OCI-LY1 (cell line): Measurements from ENCODE around the gene COL15A1.

Experiments used
- H2AFZ ChIP-seq: fragments of 200-600 bp; sonication (generic), shearing (Covaris generic); 2 replicates; pipeline ENCODE4 v1.6.0; 2014; ENCODE audit warnings: antibody characterized with exemption, mild to moderate bottlenecking, low read length
- H3F3A ChIP-seq: fragments of 200-600 bp; sonication (generic), shearing (Covaris generic); 2 replicates; pipeline ENCODE4 v1.6.0; 2014; ENCODE audit warnings: mild to moderate bottlenecking, antibody characterized with exemption, low read length, moderate library complexity; ENCODE audit not compliant: insufficient read depth
- H3K27ac ChIP-seq: fragments of 200-600 bp; sonication (generic); 2 replicates; pipeline ENCODE4 v1.5.1; 2014; ENCODE audit warnings: low read length, mixed run types, mild to moderate bottlenecking, low read depth; ENCODE audit not compliant: poor library complexity, severe bottlenecking
- H3K27me3 ChIP-seq: fragments of 200-600 bp; sonication (generic); 2 replicates; pipeline ENCODE4 v1.6.0; 2014; ENCODE audit warnings: antibody characterized with exemption, mild to moderate bottlenecking, low read length, moderate library complexity; ENCODE audit not compliant: insufficient read depth
- H3K36me3 ChIP-seq: fragments of 200-600 bp; sonication (generic); 2 replicates; pipeline ENCODE4 v1.6.1; 2014; ENCODE audit warnings: mild to moderate bottlenecking, antibody characterized with exemption, low read length, moderate library complexity, mixed read lengths; ENCODE audit not compliant: insufficient read depth
- H3K4me1 ChIP-seq: fragments of 200-600 bp; sonication (generic); 2 replicates; pipeline ENCODE4 v1.5.1; 2014; ENCODE audit warnings: mild to moderate bottlenecking, low read length, moderate library complexity; ENCODE audit not compliant: insufficient read depth, severe bottlenecking
- H3K4me2 ChIP-seq: fragments of 200-600 bp; sonication (generic), shearing (Covaris generic); 2 replicates; pipeline ENCODE4 v1.6.1; 2014; ENCODE audit warnings: low read length
- H3K4me3 ChIP-seq: fragments of 200-600 bp; sonication (generic); 2 replicates; pipeline ENCODE4 v1.5.1; 2014; ENCODE audit warnings: low read length, low read depth, mild to moderate bottlenecking, mixed read lengths; ENCODE audit not compliant: poor library complexity, severe bottlenecking
- H3K79me2 ChIP-seq: fragments of 200-600 bp; shearing (Covaris generic); 2 replicates; pipeline ENCODE4 v1.6.1; 2016; ENCODE audit warnings: mixed run types, low read length, mixed read lengths; ENCODE audit not compliant: insufficient read depth
- H3K9ac ChIP-seq: fragments of 200-600 bp; sonication (generic), shearing (Covaris generic); 2 replicates; pipeline ENCODE4 v1.6.1; 2014; ENCODE audit warnings: mild to moderate bottlenecking, low read length, mixed read lengths
- H3K9me2 ChIP-seq: fragments of 200-600 bp; sonication (generic), shearing (Covaris generic); 2 replicates; pipeline ENCODE4 v1.6.1; 2014; ENCODE audit warnings: low read depth, mild to moderate bottlenecking, low read length, mixed read lengths
- H3K9me3 ChIP-seq: fragments of 200-600 bp; shearing (Covaris generic); 2 replicates; pipeline ENCODE4 v1.6.1; 2014; ENCODE audit warnings: low read length, mixed read lengths
- H4K20me1 ChIP-seq: fragments of 200-600 bp; sonication (generic), shearing (Covaris generic); 2 replicates; pipeline ENCODE4 v1.6.0; 2016; ENCODE audit warnings: mild to moderate bottlenecking, low read length; ENCODE audit not compliant: insufficient read depth
- EZH2 ChIP-seq: fragments of 200-600 bp; sonication (generic), shearing (Covaris generic); IDR thresholded peaks from 2 replicates; pipeline ENCODE4 v1.8.0; 2017; ENCODE audit warnings: borderline replicate concordance, mixed run types, mild to moderate bottlenecking, antibody characterized with exemption, low read length, moderate library complexity, mixed read lengths
- TF ChIP-seq, protein P1 (sequence below): fragments of 200-600 bp; sonication (generic), shearing (Covaris generic); IDR thresholded peaks from 2 replicates; pipeline ENCODE4 v1.5.1; 2017; ENCODE audit warnings: mild to moderate bottlenecking, antibody characterized with exemption, low read length, moderate library complexity, mixed read lengths

Gene COL15A1

DNA sequence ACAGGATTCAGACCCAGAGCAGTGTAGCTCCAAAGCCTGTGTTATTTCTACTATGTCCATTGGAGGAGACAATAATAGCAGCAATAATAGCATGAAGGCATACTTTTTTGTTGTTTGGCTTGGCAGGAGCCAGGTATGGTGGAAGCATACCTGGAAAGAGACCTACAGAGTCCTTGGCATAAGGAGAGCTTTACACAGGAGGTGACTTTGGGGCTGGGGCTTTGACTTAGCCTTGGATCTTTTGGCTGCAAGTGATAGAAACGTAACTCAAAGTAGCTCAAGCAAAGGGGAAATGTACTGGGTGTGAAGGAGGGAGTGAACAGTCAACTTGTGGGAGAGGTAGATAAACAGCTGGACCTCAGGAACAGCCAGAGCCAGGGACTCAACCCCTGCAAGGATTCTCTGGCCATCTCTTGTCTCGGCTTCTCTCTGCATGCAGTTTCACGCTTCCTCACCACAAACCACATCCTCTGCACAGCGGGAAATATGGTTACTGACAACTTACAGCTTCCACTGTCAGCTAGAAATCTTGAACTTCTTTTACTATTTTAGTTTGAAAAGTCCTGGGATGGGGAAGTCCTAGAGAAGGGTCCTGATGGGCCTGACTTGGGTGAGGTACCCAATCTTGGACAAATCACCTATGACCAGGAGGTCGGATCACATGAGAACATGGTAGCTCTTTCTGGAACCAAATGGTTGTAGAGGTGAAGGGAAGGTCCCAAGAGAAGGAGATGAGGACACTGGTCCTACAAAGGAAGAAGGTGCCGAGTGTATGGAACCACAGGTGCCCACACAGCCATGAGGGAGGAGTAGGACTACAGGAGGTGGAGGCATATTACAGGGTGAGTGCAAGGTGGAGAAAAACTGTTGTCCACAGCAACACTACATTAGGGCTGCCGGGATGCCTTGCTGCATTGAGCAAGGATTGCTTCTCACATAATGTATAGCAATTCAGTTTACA lies 114.2 kb downstream of the COL15A1 start:
- Histone ChIP-seq H3K9me3 (no peaks in the 10 kb centered on the region), H4K20me1 (no peaks in the 10 kb centered on the region), H3K4me3 (no peak overlapping the region), H3K27me3 (peaks cover 3% of the 10 kb centered on the region; the same call in 1 of the 2 replicates), H3K9me2 (no peaks in the 10 kb centered on the region), H3K79me2 (no peaks in the 10 kb centered on the region), H2AFZ (no peak overlapping the region), H3K4me2 (peak overlapping the region; percentile 1; the same call in 1 of the 2 replicates), H3K9ac (no peak overlapping the region), H3F3A (no peaks in the 10 kb centered on the region), H3K4me1 (peaks cover 26% of the 10 kb centered on the region), H3K27ac (no peak overlapping the region), H3K36me3 (no peaks in the 10 kb centered on the region)
- no peak for TF ChIP-seq EZH2
- TF ChIP-seq, protein P1, sequence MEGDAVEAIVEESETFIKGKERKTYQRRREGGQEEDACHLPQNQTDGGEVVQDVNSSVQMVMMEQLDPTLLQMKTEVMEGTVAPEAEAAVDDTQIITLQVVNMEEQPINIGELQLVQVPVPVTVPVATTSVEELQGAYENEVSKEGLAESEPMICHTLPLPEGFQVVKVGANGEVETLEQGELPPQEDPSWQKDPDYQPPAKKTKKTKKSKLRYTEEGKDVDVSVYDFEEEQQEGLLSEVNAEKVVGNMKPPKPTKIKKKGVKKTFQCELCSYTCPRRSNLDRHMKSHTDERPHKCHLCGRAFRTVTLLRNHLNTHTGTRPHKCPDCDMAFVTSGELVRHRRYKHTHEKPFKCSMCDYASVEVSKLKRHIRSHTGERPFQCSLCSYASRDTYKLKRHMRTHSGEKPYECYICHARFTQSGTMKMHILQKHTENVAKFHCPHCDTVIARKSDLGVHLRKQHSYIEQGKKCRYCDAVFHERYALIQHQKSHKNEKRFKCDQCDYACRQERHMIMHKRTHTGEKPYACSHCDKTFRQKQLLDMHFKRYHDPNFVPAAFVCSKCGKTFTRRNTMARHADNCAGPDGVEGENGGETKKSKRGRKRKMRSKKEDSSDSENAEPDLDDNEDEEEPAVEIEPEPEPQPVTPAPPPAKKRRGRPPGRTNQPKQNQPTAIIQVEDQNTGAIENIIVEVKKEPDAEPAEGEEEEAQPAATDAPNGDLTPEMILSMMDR = no peak

DNA sequence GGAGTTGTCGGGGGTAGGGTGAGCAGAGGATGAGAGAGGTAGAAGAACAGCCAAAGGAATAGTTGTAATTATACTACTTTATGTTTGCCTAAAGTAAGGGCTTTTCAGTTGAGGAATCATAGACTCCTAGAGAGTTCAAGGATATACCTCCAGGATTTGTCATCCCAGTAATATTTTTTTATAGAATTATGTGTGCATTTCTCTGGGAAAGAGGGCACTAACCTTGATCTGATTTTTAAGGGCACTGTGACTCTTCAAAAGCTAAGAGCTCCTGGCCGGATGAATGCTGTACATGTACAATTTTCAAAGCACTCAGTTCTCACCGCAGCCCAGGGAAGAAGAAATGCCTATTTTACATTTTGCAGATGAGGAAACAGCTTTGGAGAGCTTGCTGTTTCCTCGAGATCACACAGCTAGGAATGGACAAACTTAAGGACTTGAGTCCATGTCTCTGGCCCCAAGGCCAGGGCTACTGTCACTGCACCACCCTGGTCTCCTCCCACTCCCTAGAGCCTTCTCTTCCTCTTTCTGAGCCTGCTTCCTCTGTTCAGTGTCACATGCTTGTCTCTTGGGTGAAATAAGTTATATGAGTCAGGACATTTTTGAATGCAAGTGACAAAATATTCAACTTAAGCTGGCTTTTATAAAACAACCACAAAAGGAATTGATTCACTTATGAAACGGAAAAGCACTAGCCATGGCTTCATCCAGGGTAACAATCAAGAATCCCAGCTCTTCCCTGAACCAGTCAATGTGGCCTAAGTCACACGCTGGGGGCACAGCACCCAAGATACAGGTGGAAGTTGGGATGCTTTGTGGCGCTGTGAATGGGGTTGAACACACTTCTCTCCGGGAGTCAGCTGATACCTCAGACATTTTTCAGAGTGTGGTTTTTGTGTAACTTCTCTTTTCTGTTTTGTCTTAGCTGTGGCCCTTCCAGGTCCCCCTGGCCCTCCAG lies 115.5 kb downstream of the COL15A1 start:
- no peak overlapping the region for H3K4me3 ChIP-seq
- H3K27ac ChIP-seq = peak overlapping the region; percentile 27
- peaks cover 26% of the 10 kb centered on the region for H3K4me1 ChIP-seq

DNA sequence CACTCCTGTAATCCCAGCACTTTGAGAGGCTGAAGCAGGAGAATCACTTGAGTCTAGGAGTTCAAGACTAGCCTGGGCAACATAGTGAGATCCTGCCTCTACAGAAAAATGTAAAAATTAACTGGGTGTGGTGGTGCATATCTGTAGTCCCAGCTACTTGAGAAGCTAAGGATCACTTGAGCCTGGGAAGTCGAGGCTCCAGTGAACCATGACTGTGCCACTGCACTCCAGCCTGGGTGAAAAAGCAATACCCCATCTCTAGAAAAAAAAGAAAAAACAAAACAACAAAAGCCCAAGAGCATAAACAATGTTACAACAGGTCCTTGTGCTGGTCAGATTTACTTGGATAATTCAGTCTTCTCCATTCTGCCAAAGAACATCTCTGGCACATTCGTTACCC lies 116.9 kb downstream of the COL15A1 start:
- peaks cover 3% of the 10 kb centered on the region; the same call in 1 of the 2 replicates for H3K27me3 ChIP-seq
- no peaks in the 10 kb centered on the region for H3F3A ChIP-seq
- no peak for TF ChIP-seq EZH2
- TF ChIP-seq, protein P1 = no peak
- no peaks in the 10 kb centered on the region for H3K79me2 ChIP-seq
- H3K27ac ChIP-seq = no peak overlapping the region
- no peaks in the 10 kb centered on the region for H3K9me3 ChIP-seq
- peaks cover 26% of the 10 kb centered on the region for H3K4me1 ChIP-seq
- H3K9ac ChIP-seq = no peak overlapping the region
- H4K20me1 ChIP-seq = no peaks in the 10 kb centered on the region
- no peaks in the 10 kb centered on the region for H3K9me2 ChIP-seq
- H3K4me2 ChIP-seq = no peak overlapping the region
- H3K4me3 ChIP-seq = no peak overlapping the region
- H2AFZ ChIP-seq = no peak overlapping the region
- H3K36me3 ChIP-seq = no peaks in the 10 kb centered on the region

More for the DNA sequence above, 115.5 kb downstream of the COL15A1 start:
- H3K27me3 ChIP-seq = peaks cover 3% of the 10 kb centered on the region; the same call in 1 of the 2 replicates
- H3K4me2 ChIP-seq = peak overlapping the region; percentile 23; the same call in 1 of the 2 replicates
- no peaks in the 10 kb centered on the region for H3K79me2 ChIP-seq
- H3K9ac ChIP-seq = no peak overlapping the region
- no peaks in the 10 kb centered on the region for H4K20me1 ChIP-seq
- no peaks in the 10 kb centered on the region for H3F3A ChIP-seq
- no peaks in the 10 kb centered on the region for H3K36me3 ChIP-seq
- H2AFZ ChIP-seq = no peak overlapping the region
- no peaks in the 10 kb centered on the region for H3K9me2 ChIP-seq
- H3K9me3 ChIP-seq = no peaks in the 10 kb centered on the region
- TF ChIP-seq, protein P1 = no peak
- no peak for TF ChIP-seq EZH2
